NCI-H1092 treated with DMSO at 0.1 percent for 48 hours (cell line): Measurements from ENCODE around the gene PFKM.
"Not testable (repeated sequence)": the region's sequence is repeated elsewhere in the genome, so short reads cannot be mapped to it uniquely, and the experiment has no call there.

ENCODE experiments used
- DNase-seq: peaks from one replicate; lab custom pipeline; 2025; lab: John Stamatoyannopoulos, UW

PFKM gene

GRCh38 chr12:48111312-48111693 is 7.9 kb upstream of the PFKM start:
- not testable (repeated sequence) for DNase-seq

GRCh38 chr12:48115957-48116356 is 3.2 kb upstream of the PFKM start:
- DNase-seq = no peak

DNA sequence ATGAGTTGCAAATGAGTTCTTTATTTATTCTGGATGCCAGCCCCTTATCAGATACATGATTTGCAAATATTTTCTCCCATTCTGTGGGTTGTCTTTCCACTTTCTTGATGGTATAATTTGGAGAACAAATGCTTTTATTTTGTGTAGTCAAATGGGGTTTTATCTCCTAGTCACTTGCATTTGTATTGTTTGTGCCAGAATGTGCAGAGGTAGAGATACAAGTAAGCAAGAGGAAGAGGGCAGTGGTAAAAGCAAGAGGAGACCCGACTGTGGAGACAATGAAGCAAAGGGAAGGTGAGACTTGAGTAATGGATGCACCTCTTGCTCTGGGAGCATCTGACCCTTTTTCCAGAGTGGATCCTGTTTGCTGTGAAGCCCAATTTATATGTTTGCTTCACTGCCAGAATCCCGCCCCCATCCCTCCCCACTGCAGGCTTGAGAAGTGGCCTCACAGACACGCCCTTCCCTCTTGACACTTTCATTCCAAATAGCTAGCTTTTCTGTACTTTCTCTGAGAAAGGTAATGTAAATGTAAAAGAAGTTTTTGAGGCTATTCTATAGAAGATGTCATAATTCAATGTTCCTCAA is 786 bp upstream of the PFKM start:
- DNase-seq = no peak

GRCh38 chr12:48119834-48120195 is 651 bp downstream of the PFKM start:
- DNase-seq = no peak

- no peak for DNase-seq
Observed at GRCh38 chr12:48121522-48121921, 2.4 kb downstream of the PFKM start.

DNA sequence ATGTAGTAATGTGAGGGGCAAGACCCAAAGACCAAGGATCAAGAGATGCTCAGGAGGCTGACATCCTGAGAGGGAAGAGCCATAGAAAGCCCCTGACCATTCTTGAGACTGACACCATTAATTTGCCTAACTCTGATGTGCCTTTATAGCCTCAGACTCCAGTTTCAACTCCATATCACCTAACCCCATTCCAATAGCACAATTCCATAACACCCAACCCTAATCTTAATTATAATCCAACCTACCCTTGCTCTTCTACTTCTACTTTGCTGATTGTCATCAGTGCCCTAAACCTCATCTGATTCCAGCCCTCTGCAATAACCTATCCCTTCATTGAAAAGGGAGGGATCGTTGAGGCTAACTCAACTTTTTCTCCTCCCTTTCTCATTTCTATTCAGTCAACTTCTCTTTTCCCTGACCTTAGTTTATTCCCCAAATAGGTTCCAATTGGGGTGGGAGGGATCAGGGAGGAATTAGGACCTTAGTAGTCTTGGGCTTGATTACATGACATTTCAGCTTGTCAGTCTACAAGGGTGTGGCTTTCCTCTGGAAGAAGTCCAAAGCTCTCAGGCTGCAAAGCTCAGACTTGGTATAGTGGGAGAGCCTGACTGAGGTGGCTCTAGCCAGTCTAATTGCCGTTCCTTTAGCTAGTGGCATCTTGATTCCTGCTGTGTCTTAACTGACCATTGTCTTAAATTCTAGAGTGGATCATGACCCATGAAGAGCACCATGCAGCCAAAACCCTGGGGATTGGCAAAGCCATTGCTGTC is 3.1 kb downstream of the PFKM start:
- no peak for DNase-seq

- no peak for DNase-seq
Observed at GRCh38 chr12:48123169-48123568, 4.0 kb downstream of the PFKM start.

DNA sequence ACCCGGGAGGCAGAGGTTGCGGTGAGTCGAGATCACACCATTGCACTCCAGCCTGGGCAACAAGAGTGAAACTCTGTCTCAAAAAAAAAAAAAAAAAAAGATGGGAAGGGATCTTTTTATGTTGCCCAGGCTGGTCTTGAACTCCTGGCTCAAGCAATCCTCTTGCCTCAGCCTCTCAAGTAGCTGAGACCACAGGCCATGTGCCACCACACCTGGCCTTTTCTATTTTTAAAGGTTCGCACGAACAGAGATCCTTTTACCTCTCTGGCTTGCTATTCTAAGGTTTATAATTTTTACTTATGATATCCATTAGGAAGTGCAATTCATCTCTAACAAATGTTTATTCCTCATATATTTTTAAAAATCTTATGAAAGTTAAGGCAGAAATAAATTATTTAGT is 6.4 kb downstream of the PFKM start:
- DNase-seq = not testable (repeated sequence)

GRCh38 chr12:48125985-48126384 is 6.8 kb downstream of the PFKM start:
- no peak for DNase-seq

DNA sequence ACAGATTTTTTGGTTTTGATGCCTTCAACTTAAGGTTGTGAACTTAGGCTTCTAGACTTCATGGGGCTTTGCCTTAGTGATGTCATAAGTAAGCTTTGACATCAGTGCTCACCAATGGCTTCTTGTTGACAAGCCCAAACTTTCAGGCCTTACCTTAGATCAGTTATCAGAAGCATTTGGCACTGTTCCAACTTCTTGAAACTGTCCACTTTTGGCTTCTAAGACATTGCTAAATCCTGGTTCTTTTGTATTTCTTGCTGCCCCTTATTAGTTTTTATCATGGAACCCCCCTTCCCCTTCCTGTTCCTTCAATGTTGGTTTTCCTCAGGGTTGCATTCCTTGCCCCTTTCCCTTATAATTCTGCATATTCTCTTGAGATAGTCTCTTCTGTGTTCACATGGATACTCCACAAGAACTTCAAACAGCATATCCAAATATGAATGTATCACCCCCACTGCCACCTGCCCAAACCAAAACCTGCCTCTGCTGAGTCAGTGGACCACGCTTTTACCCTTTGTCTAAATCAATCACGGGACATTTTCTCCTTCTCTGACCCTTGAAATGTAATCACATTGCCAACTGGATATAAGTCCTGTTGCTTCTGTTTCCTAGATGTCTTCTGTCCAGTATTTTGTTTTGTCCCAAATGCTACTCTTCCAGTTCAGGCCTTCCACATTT is 7.9 kb downstream of the PFKM start:
- DNase-seq = no peak

DNA sequence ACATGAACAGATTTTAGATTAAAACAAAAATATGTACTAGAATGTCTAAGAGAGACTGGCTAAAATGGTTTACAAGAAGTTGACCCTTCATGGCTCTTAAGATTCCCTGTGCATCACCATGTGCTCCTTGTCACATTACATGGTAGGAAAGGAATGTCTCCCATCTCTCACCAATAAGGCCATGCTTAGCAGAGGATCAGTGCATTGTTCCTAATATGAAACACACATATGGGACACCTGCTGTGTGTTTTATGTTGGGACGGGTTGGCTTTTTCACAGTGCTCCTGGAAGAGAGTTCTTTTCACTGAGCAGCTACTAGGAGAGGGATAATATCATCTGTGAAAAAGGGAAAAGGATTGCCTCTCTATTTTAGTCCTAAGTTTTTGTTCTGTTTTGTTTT is 9.6 kb downstream of the PFKM start:
- DNase-seq = no peak

GRCh38 chr12:48129376-48129775 is 10.2 kb downstream of the PFKM start:
- DNase-seq = no peak

GRCh38 chr12:48131517-48131916 is 12.4 kb downstream of the PFKM start:
- DNase-seq = no peak

DNA sequence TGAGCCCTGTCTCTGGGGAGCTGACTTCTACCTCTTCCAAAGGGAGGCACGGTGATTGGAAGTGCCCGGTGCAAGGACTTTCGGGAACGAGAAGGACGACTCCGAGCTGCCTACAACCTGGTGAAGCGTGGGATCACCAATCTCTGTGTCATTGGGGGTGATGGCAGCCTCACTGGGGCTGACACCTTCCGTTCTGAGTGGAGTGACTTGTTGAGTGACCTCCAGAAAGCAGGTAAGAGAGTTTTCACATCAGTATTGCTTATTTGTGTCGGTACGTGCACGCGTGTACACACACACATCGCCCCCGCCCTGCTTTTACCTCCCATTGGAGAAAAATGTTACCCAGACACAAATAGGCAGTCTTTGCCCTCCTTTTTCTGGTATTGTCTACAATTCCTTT is 13.7 kb downstream of the PFKM start:
- no peak for DNase-seq

- no peak for DNase-seq
Observed at GRCh38 chr12:48135027-48135426, 15.9 kb downstream of the PFKM start.

GRCh38 chr12:48142818-48143674 is 23.9 kb downstream of the PFKM start:
- DNase-seq = no peak

DNA sequence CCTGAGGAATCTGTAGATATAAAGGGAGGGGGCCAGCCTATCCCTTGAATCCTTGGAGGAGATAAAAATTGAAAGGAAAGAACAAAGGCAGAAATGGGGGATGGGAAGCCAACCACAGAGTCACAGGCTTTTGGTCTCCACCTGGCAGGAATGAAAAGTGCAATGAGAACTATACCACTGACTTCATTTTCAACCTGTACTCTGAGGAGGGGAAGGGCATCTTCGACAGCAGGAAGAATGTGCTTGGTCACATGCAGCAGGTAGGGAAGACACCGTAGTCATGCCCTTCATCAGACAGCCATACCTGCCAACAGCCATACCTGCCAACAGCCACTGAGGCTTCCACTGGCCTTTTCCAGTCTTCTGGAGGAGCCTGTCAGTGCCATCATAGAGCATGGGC is 24.7 kb downstream of the PFKM start:
- DNase-seq = no peak

DNA sequence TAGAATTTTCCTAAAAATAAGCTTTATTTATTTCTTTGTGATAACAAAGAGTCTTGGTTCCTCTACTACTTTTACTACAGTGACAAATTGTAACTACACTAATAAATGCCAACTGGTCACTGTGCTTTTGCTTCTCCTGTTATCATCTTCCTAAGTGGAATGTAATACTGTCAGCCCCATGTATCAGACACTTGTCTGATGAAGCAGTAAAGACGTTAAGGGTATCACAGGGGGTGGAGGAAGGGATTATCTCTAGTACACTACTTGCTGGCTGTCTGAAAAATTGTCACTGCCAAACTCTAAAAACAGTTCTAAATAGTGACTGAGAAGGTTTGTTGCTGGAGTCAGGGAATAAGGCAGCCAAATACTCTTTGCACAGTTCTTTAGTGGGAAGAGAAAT is 26.8 kb downstream of the PFKM start:
- DNase-seq = no peak

GRCh38 chr12:48151103-48151771 is 32.1 kb downstream of the PFKM start:
- no peak for DNase-seq

- not testable (repeated sequence) for DNase-seq
Observed at GRCh38 chr12:48155786-48156185, 36.6 kb downstream of the PFKM start.

- DNase-seq = no peak
Observed at GRCh38 chr12:48156652-48157017, 37.5 kb downstream of the PFKM start.
